HG03045 (cell line): Measurements from ENCODE around the gene SCAF4.
"Not testable (repeated sequence)": the region's sequence is repeated elsewhere in the genome, so short reads cannot be mapped to it uniquely, and the experiment has no call there.

Source experiments
- ATAC-seq: cut with Tn5 transposase; IDR thresholded peaks from one replicate; pipeline ENCODE4 v1.9.1; 2021; ENCODE audit warnings: mild to moderate bottlenecking, moderate library complexity; ENCODE audit not compliant: unreplicated experiment

The SCAF4 gene

DNA sequence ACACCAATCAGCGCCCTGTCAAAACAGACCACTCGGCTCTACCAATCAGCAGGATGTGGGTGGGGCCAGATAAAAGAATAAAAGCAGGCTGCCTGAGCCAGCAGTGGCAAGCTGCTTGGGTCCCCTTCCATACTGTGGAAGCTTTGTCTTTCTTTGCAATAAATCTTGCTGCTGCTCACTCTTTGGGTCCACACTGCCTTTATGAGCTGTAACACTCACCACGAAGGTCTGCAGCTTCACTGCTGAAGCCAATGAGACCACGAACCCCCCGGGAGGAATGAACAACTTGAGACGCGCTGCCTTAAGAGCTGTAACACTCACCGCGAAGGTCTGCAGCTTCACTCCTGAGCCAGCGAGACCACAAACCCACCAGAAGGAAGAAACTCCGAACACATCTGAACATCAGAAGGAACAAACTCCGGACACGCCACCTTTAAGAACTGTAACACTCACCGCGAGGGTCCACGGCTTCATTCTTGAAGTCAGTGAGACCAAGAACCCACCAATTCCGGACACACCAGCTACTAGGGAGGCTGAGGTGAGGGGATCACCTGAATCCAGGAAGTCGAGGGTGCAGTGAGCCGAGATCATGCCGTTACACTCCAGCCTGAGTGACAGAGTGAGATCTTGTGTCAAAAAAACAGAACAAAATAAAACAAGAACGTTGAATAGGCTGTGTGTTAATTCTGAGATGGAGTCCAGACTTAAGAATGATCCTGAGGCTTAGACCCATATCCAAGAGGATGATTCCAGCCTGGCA is 76.9 kb downstream of the SCAF4 start:
- not testable (repeated sequence) for ATAC-seq

DNA sequence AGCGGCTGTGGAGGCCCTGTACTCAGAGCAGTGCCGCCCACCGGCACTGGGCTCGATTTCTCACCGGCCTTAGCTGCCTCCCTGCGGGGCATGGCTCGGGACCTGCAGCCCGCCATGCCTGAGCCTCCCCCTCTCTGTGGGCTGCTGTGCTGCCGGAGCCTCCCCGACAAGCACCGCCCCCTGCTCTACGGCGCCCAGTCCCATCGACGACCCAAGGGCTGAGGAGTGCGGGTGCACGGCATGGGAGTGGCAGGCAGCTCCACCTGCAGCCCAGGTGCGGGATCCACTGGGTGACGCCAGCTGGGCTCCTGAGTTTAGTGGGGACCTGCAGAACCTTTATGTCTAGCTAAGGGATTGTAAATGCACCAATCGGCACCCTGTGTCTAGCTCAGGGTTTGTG is 77.6 kb downstream of the SCAF4 start:
- no peak for ATAC-seq

DNA sequence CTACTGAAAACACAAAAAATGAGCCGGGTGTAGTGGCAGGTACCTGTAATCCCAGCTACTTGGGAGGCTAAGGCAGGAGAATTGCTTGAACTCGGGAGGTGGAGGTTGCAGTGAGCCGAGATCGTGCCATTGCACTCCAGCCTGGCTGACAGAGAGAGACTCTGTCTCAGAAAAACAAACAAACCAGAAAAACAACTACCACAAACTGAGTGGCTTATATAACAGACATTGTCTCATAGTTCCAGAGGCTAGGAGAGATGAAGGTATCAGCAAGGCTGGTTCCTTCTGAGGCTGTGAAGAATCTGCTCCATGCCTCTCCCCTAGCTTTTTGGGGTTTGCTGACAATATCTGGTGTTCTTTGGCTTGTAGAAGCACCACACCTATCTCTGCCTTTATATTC is 80.4 kb downstream of the SCAF4 start:
- ATAC-seq = not testable (repeated sequence)

DNA sequence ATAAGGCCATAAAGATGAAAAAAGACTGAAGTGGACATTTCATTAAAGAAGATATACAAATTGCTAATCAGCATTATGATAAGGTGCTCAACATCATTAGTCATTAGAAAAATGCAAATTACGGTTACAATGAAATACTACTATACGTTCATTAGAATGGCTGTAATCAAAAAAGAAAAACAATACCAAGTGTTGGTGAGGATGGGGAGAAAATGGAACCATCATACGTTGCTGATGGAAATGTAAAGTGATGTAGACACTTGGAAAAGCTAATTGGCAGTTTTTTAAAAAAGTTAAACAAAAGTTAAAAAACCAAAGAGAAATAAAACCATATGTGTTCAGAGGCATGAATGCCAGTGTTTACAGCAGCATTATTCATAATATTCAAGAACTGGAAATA is 81.0 kb downstream of the SCAF4 start:
- no peak for ATAC-seq

GRCh38 chr21:31647650-31648049 is 84.3 kb downstream of the SCAF4 start:
- ATAC-seq = no peak

- no peak for ATAC-seq
Observed at GRCh38 chr21:31644643-31645042, 87.3 kb downstream of the SCAF4 start.

- ATAC-seq = no peak
Observed at GRCh38 chr21:31641416-31641922, 90.4 kb downstream of the SCAF4 start.

DNA sequence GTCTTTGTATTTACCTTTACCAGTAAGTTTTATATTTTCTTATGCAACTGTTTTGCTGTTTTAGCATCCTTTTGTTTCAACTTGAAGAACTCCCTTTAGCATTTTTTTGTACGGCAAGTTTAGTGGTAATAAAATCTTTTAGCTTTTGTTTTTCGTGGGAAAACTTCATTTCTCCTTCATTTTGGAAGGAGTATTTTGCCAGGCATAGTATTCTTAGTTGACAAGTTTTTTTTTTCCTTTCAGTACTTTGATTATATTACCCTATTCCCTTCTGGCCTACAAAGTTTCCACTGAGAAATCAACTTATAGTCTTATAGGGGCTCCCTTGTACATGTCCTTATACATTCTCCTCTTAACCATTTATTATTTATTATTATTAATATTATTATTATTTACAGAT is 95.0 kb downstream of the SCAF4 start:
- no peak for ATAC-seq

DNA sequence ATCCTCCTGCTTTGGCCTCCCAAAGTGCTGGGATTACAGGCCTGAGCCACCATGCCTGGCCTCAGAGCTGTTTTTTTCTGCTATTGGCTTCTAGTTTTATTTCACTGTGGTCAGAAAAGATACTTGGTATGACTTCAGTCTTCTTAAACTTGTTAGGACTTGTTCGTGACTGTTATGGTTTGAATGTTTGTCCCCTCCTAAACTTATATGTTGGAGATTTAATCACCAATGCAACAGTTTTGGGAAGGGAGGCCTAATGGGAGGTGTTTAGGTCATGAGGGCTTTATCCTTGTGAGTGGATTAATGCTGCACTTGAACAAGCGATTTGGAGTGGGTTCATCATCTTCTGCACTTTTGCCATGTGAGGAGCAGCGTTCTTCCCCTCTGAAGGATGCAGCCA is 96.9 kb downstream of the SCAF4 start:
- no peak for ATAC-seq

- ATAC-seq = not testable (repeated sequence)
Observed at GRCh38 chr21:31631881-31632280, 100.0 kb downstream of the SCAF4 start.

DNA sequence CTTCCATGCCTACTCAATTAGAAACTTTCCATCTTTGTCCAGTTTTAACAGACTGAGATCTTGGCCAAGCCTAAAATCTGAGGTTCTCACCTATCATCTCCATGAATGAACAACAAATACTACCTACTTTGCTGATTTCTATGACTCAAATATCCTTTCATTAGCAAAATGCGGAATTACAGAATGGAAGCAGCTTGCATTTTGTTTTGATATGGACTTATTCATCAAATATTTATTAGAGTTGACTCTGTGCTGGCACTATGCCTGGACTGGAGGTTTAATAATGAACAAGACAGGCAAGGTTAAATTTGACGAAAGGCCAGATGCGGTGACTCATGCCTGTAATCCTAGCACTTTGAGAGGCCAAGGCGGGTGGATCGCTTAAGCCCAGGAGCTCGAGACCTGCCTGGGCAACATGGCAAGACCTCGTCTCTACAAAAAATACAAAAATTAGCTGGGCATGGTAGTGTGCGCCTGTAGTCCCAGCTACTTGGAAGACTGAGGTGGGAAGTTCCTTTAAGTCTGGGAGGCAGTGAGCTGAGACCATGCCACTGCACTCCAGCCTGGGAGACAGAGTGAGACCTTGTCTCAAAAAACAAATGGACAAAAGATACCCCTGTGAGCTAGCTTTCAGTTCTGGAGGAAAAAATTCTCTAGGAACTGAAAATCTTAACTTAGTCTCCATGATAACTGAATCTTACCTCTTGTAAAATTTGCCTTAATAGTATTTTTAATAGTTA is 101.8 kb downstream of the SCAF4 start:
- ATAC-seq = no peak

DNA sequence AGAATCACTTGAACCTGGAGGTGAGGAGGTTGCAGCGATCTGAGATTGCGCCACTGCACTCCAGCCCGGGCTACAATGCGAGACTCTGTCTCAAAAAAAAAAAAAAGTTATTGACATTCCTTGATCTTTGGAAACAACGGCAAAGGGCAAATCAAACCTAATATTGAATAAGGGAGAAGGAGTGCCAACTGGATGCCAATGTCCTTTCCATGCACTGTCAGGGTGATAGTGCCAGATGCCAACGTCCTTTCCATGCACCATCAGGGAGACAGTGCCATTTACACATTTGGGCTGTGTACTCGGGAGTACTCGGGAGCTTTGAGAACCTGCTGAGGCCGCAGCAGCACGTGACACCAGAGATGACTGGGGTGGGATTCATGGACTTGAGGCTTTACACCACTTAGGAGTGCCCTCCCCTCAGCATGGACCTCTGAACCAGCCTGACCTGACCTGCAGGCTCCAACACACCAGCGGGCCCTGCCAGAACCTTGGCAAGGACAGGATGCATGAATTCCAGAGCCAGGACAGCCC is 106.9 kb downstream of the SCAF4 start:
- ATAC-seq = no peak

GRCh38 chr21:31624181-31624580 is 107.7 kb downstream of the SCAF4 start:
- ATAC-seq = no peak

DNA sequence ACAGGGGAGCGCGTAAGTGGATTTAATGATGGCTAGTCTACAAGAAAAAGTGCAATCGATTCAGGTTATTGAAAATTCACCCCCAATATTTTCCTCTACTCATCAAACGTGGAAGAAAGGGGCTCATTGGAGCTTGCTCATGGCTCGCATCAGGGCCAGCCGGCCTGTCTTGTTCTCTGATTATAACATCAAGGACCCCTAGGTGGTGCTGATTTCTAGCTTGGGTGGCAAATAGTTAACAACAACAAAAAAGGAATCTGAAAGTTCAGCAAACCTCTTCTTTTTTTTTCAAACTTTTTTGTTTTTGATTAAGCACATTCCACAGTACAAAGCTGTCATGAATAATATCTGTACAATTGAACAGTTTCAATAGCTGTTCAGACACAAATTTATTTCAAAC is 108.3 kb downstream of the SCAF4 start:
- no peak for ATAC-seq

- ATAC-seq = no peak
Observed at GRCh38 chr21:31622397-31622796, 109.5 kb downstream of the SCAF4 start.
